Activated T-cell treated with anti-CD3 and anti-CD28 coated beads, Interleukin-2, amount 50 U/mL, for 24 hours (primary cell): ENCODE data around the gene ACRV1.
A peak's percentile ranks its signal among the peaks of the same experiment; 100 is the strongest.

ENCODE experiments used
- DNase-seq: peaks from one replicate; pipeline ENCODE4 v3.0.0-alpha.2; 2020
- H3K27ac Mint-ChIP-seq: 2 replicates; pipeline ENCODE4 v1.8.0; 2020; ENCODE audit warnings: mild to moderate bottlenecking, mixed read lengths
- H3K27me3 Mint-ChIP-seq: 2 replicates; pipeline ENCODE4 v1.8.0; 2020; ENCODE audit warnings: mixed read lengths
- H3K36me3 Mint-ChIP-seq: 2 replicates; pipeline ENCODE4 v1.8.0; 2020; ENCODE audit warnings: low read depth, mixed read lengths
- H3K4me1 Mint-ChIP-seq: 2 replicates; pipeline ENCODE4 v1.8.0; 2020; ENCODE audit warnings: low read depth, mixed read lengths
- H3K4me3 Mint-ChIP-seq: 2 replicates; pipeline ENCODE4 v1.8.0; 2020; ENCODE audit warnings: mild to moderate bottlenecking, moderate library complexity, mixed read lengths
- H3K9me3 Mint-ChIP-seq: 2 replicates; pipeline ENCODE4 v1.8.0; 2020; ENCODE audit warnings: mixed read lengths

Gene ACRV1

GRCh38 chr11:125679397-125679796 is 1.2 kb downstream of the ACRV1 start:
- no peak for DNase-seq
- Mint-ChIP-seq H3K9me3 (no peaks in the 10 kb centered on the region), H3K27me3 (no peaks in the 10 kb centered on the region), H3K27ac (no peak overlapping the region), H3K4me1 (no peaks in the 10 kb centered on the region), H3K36me3 (peaks cover 44% of the 10 kb centered on the region), H3K4me3 (no peak overlapping the region)

- Mint-ChIP-seq H3K4me3 (no peak overlapping the region), H3K9me3 (no peaks in the 10 kb centered on the region), H3K36me3 (peaks cover 41% of the 10 kb centered on the region), H3K27ac (no peak overlapping the region), H3K27me3 (no peaks in the 10 kb centered on the region), H3K4me1 (no peaks in the 10 kb centered on the region)
- no peak for DNase-seq
Measured at GRCh38 chr11:125675196-125675595, 5.5 kb downstream of the ACRV1 start.

- DNase-seq: no peak
- Mint-ChIP-seq H3K4me1 (peaks cover 3% of the 10 kb centered on the region), H3K36me3 (peaks cover 34% of the 10 kb centered on the region), H3K9me3 (no peaks in the 10 kb centered on the region), H3K4me3 (no peak overlapping the region), H3K27me3 (no peaks in the 10 kb centered on the region), H3K27ac (no peak overlapping the region)
Measured at GRCh38 chr11:125674210-125674609, 6.4 kb downstream of the ACRV1 start.

GRCh38 chr11:125671561-125671960 is 9.1 kb downstream of the ACRV1 start:
- Mint-ChIP-seq H3K27me3 (no peaks in the 10 kb centered on the region), H3K9me3 (peaks cover 6% of the 10 kb centered on the region), H3K27ac (no peak overlapping the region), H3K4me1 (peaks cover 3% of the 10 kb centered on the region), H3K36me3 (peaks cover 34% of the 10 kb centered on the region), H3K4me3 (no peak overlapping the region)
- DNase-seq: no peak

GRCh38 chr11:125670172-125670571 is 10.5 kb downstream of the ACRV1 start:
- H3K27me3 Mint-ChIP-seq: no peaks in the 10 kb centered on the region
- no peak overlapping the region for H3K27ac Mint-ChIP-seq
- peaks cover 39% of the 10 kb centered on the region for H3K36me3 Mint-ChIP-seq
- DNase-seq: no peak
- peaks cover 14% of the 10 kb centered on the region for H3K9me3 Mint-ChIP-seq
- H3K4me1 Mint-ChIP-seq: peaks cover 3% of the 10 kb centered on the region
- no peak overlapping the region for H3K4me3 Mint-ChIP-seq

- H3K36me3 Mint-ChIP-seq: peaks cover 69% of the 10 kb centered on the region
- H3K4me1 Mint-ChIP-seq: peaks cover 18% of the 10 kb centered on the region
- no peaks in the 10 kb centered on the region for H3K27me3 Mint-ChIP-seq
- H3K27ac Mint-ChIP-seq: no peak overlapping the region
- H3K4me3 Mint-ChIP-seq: no peak overlapping the region
- H3K9me3 Mint-ChIP-seq: peaks cover 21% of the 10 kb centered on the region
- no peak for DNase-seq
Measured at GRCh38 chr11:125667151-125667550, 13.5 kb downstream of the ACRV1 start.

- Mint-ChIP-seq H3K4me3 (no peak overlapping the region), H3K27ac (peak overlapping the region; percentile 15), H3K9me3 (peaks cover 21% of the 10 kb centered on the region), H3K4me1 (peaks cover 15% of the 10 kb centered on the region), H3K27me3 (no peaks in the 10 kb centered on the region), H3K36me3 (peaks cover 90% of the 10 kb centered on the region)
- DNase-seq: no peak
Measured at GRCh38 chr11:125663910-125664309, 16.7 kb downstream of the ACRV1 start.

GRCh38 chr11:125662689-125663088 is 18.0 kb downstream of the ACRV1 start:
- peaks cover 91% of the 10 kb centered on the region for H3K36me3 Mint-ChIP-seq
- peaks cover 21% of the 10 kb centered on the region for H3K9me3 Mint-ChIP-seq
- H3K4me3 Mint-ChIP-seq: no peak overlapping the region
- no peak for DNase-seq
- peak overlapping the region; percentile 37 for H3K27ac Mint-ChIP-seq
- H3K4me1 Mint-ChIP-seq: peaks cover 15% of the 10 kb centered on the region
- H3K27me3 Mint-ChIP-seq: no peaks in the 10 kb centered on the region

- Mint-ChIP-seq H3K27me3 (no peaks in the 10 kb centered on the region), H3K4me3 (no peak overlapping the region), H3K9me3 (no peaks in the 10 kb centered on the region), H3K27ac (peak overlapping the region; percentile 71), H3K4me1 (peaks cover 12% of the 10 kb centered on the region), H3K36me3 (peaks cover 94% of the 10 kb centered on the region)
- no peak for DNase-seq
Measured at GRCh38 chr11:125649465-125650166, 31.0 kb downstream of the ACRV1 start.

GRCh38 chr11:125645871-125646270 is 34.8 kb downstream of the ACRV1 start:
- no peak for DNase-seq

GRCh38 chr11:125638315-125638714 is 42.3 kb downstream of the ACRV1 start:
- Mint-ChIP-seq H3K4me1 (no peaks in the 10 kb centered on the region), H3K4me3 (no peak overlapping the region), H3K27ac (no peak overlapping the region), H3K9me3 (no peaks in the 10 kb centered on the region), H3K36me3 (peaks cover 87% of the 10 kb centered on the region), H3K27me3 (no peaks in the 10 kb centered on the region)
- DNase-seq: no peak

More at GRCh38 chr11:125645871-125646270, 34.8 kb downstream of the ACRV1 start:
- H3K36me3 Mint-ChIP-seq: peaks cover 92% of the 10 kb centered on the region
- H3K4me1 Mint-ChIP-seq: peaks cover 12% of the 10 kb centered on the region
- H3K27me3 Mint-ChIP-seq: no peaks in the 10 kb centered on the region
- no peaks in the 10 kb centered on the region for H3K9me3 Mint-ChIP-seq
- H3K27ac Mint-ChIP-seq: no peak overlapping the region
- H3K4me3 Mint-ChIP-seq: no peak overlapping the region

- no peak for DNase-seq
- Mint-ChIP-seq H3K27ac (no peak overlapping the region), H3K4me1 (no peaks in the 10 kb centered on the region), H3K27me3 (no peaks in the 10 kb centered on the region), H3K9me3 (no peaks in the 10 kb centered on the region), H3K4me3 (no peak overlapping the region), H3K36me3 (peaks cover 92% of the 10 kb centered on the region)
Measured at GRCh38 chr11:125637840-125638239, 42.8 kb downstream of the ACRV1 start.

- peak overlapping the region; percentile 92 for H3K4me3 Mint-ChIP-seq
- peaks cover 26% of the 10 kb centered on the region for H3K4me1 Mint-ChIP-seq
- no peaks in the 10 kb centered on the region for H3K9me3 Mint-ChIP-seq
- H3K27me3 Mint-ChIP-seq: no peaks in the 10 kb centered on the region
- H3K36me3 Mint-ChIP-seq: peaks cover 87% of the 10 kb centered on the region
- no peak for DNase-seq
- peak overlapping the region; percentile 98 for H3K27ac Mint-ChIP-seq
Measured at GRCh38 chr11:125627236-125627910, 53.3 kb downstream of the ACRV1 start.

GRCh38 chr11:125626288-125626950 is 54.2 kb downstream of the ACRV1 start:
- no peaks in the 10 kb centered on the region for H3K9me3 Mint-ChIP-seq
- no peaks in the 10 kb centered on the region for H3K27me3 Mint-ChIP-seq
- peak overlapping the region; percentile 92 for H3K4me3 Mint-ChIP-seq
- no peak for DNase-seq
- peaks cover 26% of the 10 kb centered on the region for H3K4me1 Mint-ChIP-seq
- H3K27ac Mint-ChIP-seq: peak overlapping the region; percentile 98
- H3K36me3 Mint-ChIP-seq: peaks cover 88% of the 10 kb centered on the region
